HG02571 (cell line): ENCODE results near the gene KRT34.
"Not testable (repeated sequence)": the region's sequence is repeated elsewhere in the genome, so short reads cannot be mapped to it uniquely, and the experiment has no call there.

Experiments
- ATAC-seq: cut with Tn5 transposase; IDR thresholded peaks from one replicate; pipeline ENCODE4 v1.9.1; 2021; ENCODE audit warnings: mild to moderate bottlenecking, moderate library complexity; ENCODE audit not compliant: unreplicated experiment

Gene KRT34

GRCh38 chr17:41404024-41404671 is 22.0 kb upstream of the KRT34 start:
- ATAC-seq: no peak

DNA sequence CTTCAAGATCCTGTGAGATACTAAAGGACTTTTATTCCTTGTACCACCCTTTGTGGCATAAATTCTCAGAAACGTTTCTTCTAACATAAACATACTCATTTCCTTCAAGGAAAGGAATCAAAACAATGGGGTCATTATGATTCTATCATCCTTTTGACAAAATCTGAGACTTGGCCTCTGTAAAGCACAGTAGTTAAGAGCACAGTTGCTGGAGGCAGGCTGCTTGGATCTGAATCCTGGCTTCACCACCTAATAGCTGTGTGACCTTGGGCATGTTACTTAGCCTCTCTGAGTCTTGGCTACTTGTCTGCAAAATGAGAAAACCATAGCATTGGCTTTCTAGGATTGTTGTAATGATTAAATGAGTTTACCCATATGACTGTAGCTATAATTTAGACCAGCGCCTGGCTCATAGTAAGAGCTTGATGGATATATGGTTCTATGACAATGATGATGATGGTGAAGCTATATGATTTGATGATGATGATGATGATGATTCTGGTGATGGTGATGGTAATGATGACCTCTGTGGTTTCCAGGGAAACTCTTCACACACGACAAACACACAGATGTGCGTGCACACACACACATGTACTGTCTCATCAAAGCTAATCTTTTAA is 21.4 kb upstream of the KRT34 start:
- no peak for ATAC-seq

DNA sequence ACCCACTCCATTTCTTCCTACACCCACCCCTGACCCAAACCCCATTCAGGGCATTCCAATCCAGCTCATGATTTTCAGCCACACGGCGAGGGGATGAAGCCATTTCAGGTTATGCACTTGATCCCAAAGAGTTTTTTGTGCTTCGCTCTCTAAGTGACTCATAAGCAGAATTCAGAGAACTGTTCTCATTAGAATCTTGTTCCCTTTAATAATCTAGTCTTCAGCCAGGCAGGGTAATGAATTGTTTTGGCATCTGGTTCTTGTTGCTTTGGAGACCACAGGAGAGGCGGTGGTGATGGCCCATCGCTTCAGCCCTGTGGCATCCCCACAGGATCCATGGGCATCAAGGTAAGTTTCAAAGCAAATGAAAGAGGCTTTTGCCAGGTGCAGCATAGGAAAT is 20.1 kb upstream of the KRT34 start:
- no peak for ATAC-seq

DNA sequence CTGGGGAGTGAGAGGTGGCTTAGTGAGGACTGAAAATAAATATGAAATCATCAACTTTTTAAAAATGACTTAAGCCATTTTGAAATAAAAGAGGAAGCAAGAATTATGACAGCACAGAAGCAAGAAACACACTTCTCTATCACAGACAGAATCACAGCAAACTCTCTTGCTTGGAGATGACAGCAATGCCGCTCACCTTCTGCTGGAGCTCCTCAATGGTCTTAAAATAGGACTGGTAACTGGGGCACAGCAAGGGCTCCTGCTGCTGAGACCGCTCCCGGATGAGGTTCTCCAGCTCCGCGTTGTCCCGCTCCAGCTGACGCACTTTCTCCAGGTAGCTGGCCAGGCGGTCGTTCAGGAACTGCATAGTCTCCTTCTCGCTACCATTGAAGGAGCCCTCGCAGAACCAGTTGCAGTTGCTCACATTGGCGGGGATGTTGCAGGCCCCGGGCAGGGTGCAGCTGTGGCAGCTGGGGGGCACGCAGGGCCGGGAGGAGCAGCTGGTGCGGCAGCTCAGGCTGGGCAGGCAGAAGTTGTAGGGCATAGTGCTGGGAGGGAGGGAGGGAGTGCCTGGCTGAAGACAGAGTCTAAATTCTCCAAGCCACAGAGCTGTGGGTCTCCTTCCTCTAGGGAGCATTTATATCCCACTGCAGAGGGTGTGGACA is 15.0 kb upstream of the KRT34 start, which contains the start of gene KRT31:
KRT31 (minus strand) TSS at position 613 of the 665 bp plus-strand sequence; CDS start at position 544, 69 bp downstream.
- ATAC-seq: no peak

GRCh38 chr17:41396340-41396739 is 14.2 kb upstream of the KRT34 start:
- ATAC-seq: no peak

DNA sequence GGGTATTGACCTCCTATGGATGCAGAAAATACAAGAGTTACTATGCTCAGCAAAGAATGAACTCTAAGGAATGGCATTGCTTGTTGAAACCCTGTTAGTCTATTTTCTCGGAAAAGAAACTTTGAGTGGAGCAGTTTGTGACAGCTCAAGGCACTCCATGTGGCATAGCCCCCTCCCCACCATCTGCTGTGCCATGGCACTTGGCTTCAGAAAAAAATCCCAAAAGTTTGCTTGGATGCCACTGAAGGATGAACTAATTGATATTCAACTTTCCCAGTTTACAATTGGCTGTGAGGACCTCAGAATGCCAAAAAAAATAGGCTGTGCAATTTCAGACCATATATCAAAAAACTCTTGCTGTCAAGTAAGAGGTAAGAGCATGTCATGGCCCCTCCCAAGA is 13.5 kb upstream of the KRT34 start:
- no peak for ATAC-seq

- ATAC-seq: not testable (repeated sequence)
These were observed 12.9 kb upstream of the KRT34 start for GRCh38 chr17:41395044-41395443.

- ATAC-seq: no peak
These were observed 12.3 kb upstream of the KRT34 start for GRCh38 chr17:41394254-41394996.

DNA sequence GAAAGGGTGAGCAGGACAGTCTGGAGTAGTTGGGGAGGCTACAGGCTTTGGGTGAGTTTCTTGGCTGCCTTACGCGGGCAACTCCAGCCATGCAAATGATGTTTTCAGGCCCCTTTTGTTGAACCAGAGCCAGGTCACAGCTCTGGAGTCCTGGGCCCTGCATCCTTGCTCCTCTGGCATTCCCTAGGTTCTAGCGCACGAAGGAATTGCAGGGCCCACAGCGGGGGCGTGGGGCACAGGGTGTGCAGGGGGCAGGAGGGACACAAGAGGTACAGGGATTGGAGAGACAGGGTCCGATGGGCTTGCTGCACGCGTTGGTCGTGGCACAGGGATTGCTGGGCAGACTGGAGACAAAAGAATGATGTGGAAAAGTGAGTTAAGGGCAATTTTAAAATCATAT is 11.7 kb upstream of the KRT34 start:
- no peak for ATAC-seq

DNA sequence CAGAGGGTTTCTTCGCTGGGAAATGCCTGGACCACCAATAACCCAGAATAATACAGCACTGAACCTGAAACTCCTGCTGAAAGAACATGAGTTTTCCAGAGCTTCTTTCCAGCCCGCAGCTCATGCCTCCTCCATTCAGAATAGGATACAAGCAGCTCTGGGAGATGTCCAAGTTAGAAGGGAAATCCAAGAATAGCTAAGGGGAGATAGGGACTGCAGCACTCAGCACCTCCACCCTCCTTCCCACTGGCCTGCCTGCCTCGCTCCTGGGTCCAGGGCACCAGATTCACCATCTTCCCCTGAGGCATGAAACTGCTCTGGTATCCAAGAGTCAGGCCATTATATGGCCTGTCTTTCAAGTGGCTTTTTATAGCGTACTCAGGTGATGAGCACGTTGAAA is 11.2 kb upstream of the KRT34 start:
- no peak for ATAC-seq

DNA sequence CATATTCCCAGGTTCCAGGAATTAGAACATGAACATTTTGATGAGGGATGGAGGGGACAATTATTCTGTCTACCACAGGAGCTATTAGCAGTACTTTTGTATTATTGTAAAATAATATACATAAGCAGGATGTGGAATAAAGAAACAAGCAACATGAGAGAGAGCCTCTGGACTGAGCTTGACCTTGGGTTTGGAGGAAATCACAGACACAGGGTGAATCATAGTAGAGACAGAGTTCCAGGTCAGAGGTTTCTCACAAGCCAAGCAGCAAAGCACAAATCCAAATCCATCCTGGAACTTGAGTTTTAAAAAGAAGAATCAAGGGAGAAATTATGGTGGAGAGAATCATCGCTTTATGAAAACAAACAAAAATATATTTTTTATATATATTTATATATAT is 10.2 kb upstream of the KRT34 start:
- no peak for ATAC-seq

- no peak for ATAC-seq
These were observed 9.4 kb upstream of the KRT34 start for GRCh38 chr17:41391535-41391934.

GRCh38 chr17:41390411-41390938 is 8.4 kb upstream of the KRT34 start:
- ATAC-seq: no peak

DNA sequence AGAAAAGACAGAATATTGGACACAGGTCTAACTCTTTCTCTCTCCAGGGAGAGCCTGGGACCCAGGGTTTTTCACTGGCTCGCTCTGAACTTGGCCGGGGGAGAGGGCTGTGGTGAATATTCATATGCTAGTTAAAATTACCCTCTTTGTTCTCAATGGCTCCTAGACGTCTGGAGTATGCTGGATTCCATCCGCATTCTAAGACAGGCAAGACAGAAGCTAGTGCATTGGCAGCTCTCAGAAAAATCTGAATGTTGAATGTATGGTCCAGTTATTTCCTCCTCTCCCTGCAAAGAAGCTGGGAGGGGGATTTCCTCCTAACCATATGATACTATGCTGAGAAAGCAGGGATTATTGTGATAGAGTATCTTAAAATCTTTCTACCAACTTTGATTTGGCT is 5.6 kb upstream of the KRT34 start:
- no peak for ATAC-seq

GRCh38 chr17:41386227-41386626 is 4.1 kb upstream of the KRT34 start:
- ATAC-seq: no peak

DNA sequence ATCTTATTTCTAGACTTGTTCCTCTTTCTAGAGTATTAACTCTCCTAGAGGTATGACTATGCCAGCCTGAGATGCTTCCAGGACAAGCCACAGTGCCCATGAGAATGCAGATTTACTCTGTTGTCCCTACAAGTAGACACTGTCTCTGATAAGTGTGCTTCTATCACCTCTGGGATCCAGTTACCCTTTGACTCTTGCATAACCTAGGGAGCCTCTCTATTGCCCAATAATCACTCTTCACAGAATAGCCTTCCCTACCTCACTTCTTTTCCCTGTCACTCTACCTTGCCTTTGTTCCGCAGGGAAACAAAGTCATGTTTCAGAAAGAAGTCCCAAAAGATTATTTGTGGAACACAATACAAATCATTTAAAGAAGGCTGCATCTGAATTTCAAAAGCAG is 1.6 kb upstream of the KRT34 start:
- ATAC-seq: no peak

DNA sequence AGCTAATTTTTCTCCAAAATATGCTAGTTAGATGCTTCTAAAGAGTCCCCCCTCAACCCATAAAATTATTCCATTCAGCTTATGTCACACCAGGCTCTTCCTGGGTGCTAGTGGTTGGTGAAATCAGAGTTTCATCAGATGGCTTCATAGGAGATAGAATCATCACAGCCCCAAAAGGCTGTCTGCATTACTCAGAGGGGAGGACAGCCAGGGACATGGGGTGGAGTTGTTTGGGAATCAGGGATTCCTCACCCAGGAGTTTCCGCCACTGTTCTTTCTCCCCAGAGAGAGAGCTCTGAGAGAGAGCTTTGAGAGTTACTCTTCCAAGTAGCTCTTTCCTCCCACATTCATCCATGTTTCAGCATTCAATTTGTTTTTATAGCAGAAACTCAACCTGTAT is 288 bp upstream of the KRT34 start:
- no peak for ATAC-seq

DNA sequence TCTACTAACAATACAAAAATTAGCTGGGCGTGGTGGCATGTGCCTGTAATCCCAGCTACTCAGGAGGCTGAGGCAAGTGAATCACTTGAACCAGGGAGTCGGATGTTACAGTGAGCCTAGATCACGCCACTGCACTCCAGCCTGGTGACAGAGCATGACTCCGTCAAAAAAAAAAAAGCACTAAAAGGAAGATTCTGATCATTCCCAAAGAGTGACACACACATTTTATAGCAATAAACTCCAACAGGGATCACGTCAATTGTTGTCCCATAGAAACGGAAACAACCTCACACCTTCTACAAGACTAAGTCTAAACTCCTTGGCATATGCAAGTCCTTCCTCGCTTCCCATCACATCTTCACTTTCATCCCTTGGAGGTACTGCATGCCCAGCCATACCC is 2.0 kb downstream of the KRT34 start:
- not testable (repeated sequence) for ATAC-seq

- ATAC-seq: no peak
These were observed 4.6 kb downstream of the KRT34 start for GRCh38 chr17:41377546-41377945.

DNA sequence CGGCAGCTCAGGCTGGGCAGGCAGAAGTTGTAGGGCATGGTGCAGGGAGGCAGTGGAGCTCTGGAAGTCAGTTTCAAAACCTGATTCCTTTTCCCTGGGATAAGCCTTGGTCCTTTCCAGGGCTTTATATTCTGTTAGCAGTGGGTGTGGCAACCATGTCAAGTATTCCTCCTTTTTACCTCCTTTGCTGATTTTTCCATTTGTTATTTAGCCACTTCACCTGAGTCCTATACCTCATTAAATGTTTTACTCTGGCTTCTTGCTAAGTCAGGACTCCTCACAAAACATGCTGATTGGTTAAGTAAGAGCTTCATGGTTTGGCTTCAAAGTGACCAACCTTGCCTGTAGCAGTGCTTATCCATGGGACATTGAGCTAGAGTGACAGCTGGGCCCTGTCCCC is 12.4 kb downstream of the KRT34 start, which contains the start of gene KRT33B:
KRT33B (minus strand) TSS at position 101 of the 400 bp plus-strand sequence; CDS start at position 38, 63 bp downstream.
- no peak for ATAC-seq

- no peak for ATAC-seq
These were observed 13.1 kb downstream of the KRT34 start for GRCh38 chr17:41369023-41369422.
